Endometrium (tissue), 2 donors: ENCODE data around the gene NT5M.

Experiments
- FAIRE-seq: peaks from 2 replicates; lab custom pipeline; 2012; peaks lifted over from hg19 to GRCh38; lab: Jason Lieb, UNC
- donor health status: control.
- donor health status: control.

NT5M gene

GRCh38 chr17:17343896-17344506 lies 40.8 kb downstream of the NT5M start:
- FAIRE-seq: no peak

GRCh38 chr17:17344507-17345293 lies 41.5 kb downstream of the NT5M start:
- no peak for FAIRE-seq

- no peak for FAIRE-seq
Observed at GRCh38 chr17:17345294-17345597, 42.1 kb downstream of the NT5M start.

- no peak for FAIRE-seq
Observed at GRCh38 chr17:17345686-17346427, 42.7 kb downstream of the NT5M start.

GRCh38 chr17:17346428-17347233 lies 43.5 kb downstream of the NT5M start:
- FAIRE-seq: no peak

- FAIRE-seq: no peak
Observed at GRCh38 chr17:17347234-17347955, 44.2 kb downstream of the NT5M start.

GRCh38 chr17:17347956-17348871 lies 45.0 kb downstream of the NT5M start:
- no peak for FAIRE-seq

GRCh38 chr17:17348872-17349723 lies 45.9 kb downstream of the NT5M start:
- no peak for FAIRE-seq

- FAIRE-seq: no peak
Observed at GRCh38 chr17:17349724-17350106, 46.5 kb downstream of the NT5M start.

GRCh38 chr17:17350491-17351355 lies 47.5 kb downstream of the NT5M start:
- FAIRE-seq: no peak

- no peak for FAIRE-seq
Observed at GRCh38 chr17:17351356-17351891, 48.3 kb downstream of the NT5M start.

GRCh38 chr17:17351901-17352781 lies 49.0 kb downstream of the NT5M start:
- FAIRE-seq: no peak

GRCh38 chr17:17352836-17353624 lies 49.9 kb downstream of the NT5M start:
- no peak for FAIRE-seq

GRCh38 chr17:17353625-17354484 lies 50.7 kb downstream of the NT5M start:
- FAIRE-seq: no peak

- no peak for FAIRE-seq
Observed at GRCh38 chr17:17354560-17355349, 51.6 kb downstream of the NT5M start.
